Activated CD4-positive, CD25-positive, alpha-beta regulatory T cell treated with anti-CD3 and anti-CD28 coated beads, Interleukin-2, amount 50 U/mL, for 72 hours (primary cell): Measurements from ENCODE around the gene VEGFA.

Source experiments
- DNase-seq: peaks from one replicate; pipeline ENCODE4 v3.0.0; 2021

VEGFA gene

GRCh38 chr6:43826730-43827129 lies 56.7 kb downstream of the VEGFA start:
- DNase-seq: no peak

- no peak for DNase-seq
Observed at GRCh38 chr6:43827898-43828297, 57.9 kb downstream of the VEGFA start.

GRCh38 chr6:43828711-43829110 lies 58.7 kb downstream of the VEGFA start:
- no peak for DNase-seq

GRCh38 chr6:43829470-43829869 lies 59.5 kb downstream of the VEGFA start:
- DNase-seq: no peak

- no peak for DNase-seq
Observed at GRCh38 chr6:43830775-43831174, 60.8 kb downstream of the VEGFA start.

- no peak for DNase-seq
Observed at GRCh38 chr6:43831191-43831590, 61.2 kb downstream of the VEGFA start.

GRCh38 chr6:43833223-43833995 lies 63.4 kb downstream of the VEGFA start:
- DNase-seq: no peak

GRCh38 chr6:43833996-43834390 lies 64.0 kb downstream of the VEGFA start:
- DNase-seq: no peak

GRCh38 chr6:43834528-43835155 lies 64.6 kb downstream of the VEGFA start:
- DNase-seq: no peak

- no peak for DNase-seq
Observed at GRCh38 chr6:43835872-43836419, 65.9 kb downstream of the VEGFA start.
